ENCODE data around the gene MREG.

GRCh38 chr2:215970425-215970824 is 42.9 kb downstream of the MREG start:
- TF ChIP-seq POLR2A (IDR thresholded peaks at IDR 0.05) (no peak), CTCF (IDR thresholded peaks at IDR 0.05) (no peak)

Measured in lower leg skin (tissue), 3 donors.